K562 (cell line): ENCODE measurements around the gene PLEKHA7. TPM values are rescaled to one million over a fixed set of nuclear protein-coding genes. Genes with fewer than 3 reads are reported as not detected.

ENCODE experiments used
- ATAC-seq: fragments of 200-7000 bp; cut with Tn5 transposase; 3 replicates; pipeline ENCODE4 v1.9.1; 2020; ENCODE audit warnings: moderate library complexity
- BruUV-seq: library from RNA; stranded (reverse); fragments of 400-500 nt; replicated peaks from 2 replicates; lab custom pipeline; 2021; lab: Mats Ljungman, UMichigan
- CTCF ChIA-PET: fragments of 300-600 bp; formaldehyde crosslinking; extraction: SDS; loops from one replicate; lab custom pipeline; 2021; ENCODE audit warnings: low intra/inter-chr PET ratio; lab: Yijun Ruan, JAX
- POLR2A ChIA-PET: fragments of 300-600, 350-650 bp; sonication (Branson Sonifier 250); formaldehyde crosslinking; extraction: SDS; loops from one replicate; lab custom pipeline; 2021; ENCODE audit warnings: antibody characterized with exemption, inconsistent platforms; lab: Yijun Ruan, JAX
- DNase-seq, 4 experiments: peaks; one replicate each; pipeline versions ENCODE4 v3.0.0 to v3.0.0-alpha.2; 2011 to 2018; ENCODE audit warnings: low spot score in 3 of 4, mixed read lengths in 3 of 4; ENCODE audit errors: extremely low read depth in 1 of 4
- FAIRE-seq: peaks from 2 replicates; lab custom pipeline; 2011; peaks lifted over from hg19 to GRCh38; lab: Jason Lieb, UNC
- H2AFZ ChIP-seq: 2 replicates; pipeline ENCODE4 v1.6.0; 2011; ENCODE audit warnings: low read depth, low read length, control low read depth, inconsistent platforms
- H3K27ac ChIP-seq: fragments of 200-600 bp; 3 replicates; pipeline ENCODE4 v1.8.0; 2011; ENCODE audit warnings: low read depth, mild to moderate bottlenecking, control low read depth, inconsistent platforms, low read length, moderate library complexity, mixed read lengths; ENCODE audit errors: extremely low read depth
- H3K27me3 ChIP-seq, 2 experiments: fragments of 300-600 bp in 1 of 2; 2 replicates in 1 of 2; 3 replicates in 1 of 2; pipeline versions ENCODE4 v1.6.0 to v1.8.0; 2011; ENCODE audit warnings: inconsistent platforms in 2 of 2, low read length in 2 of 2, mild to moderate bottlenecking in 1 of 2, mixed read lengths in 1 of 2, moderate library complexity in 1 of 2; ENCODE audit not compliant: control insufficient read depth in 2 of 2, insufficient read depth in 2 of 2
- H3K36me3 ChIP-seq: fragments of 300-600 bp; 3 replicates; pipeline ENCODE4 v1.8.0; 2011; ENCODE audit warnings: mild to moderate bottlenecking, low read length, inconsistent platforms; ENCODE audit not compliant: control insufficient read depth, insufficient read depth
- H3K4me1 ChIP-seq, 2 experiments: fragments of 200-600 bp in 1 of 2; replicated peaks in 1 of 2; 2 replicates in 1 of 2; 3 replicates in 1 of 2; pipeline versions ENCODE4 v1.5.1 to v1.8.0; 2011; ENCODE audit warnings: inconsistent platforms in 2 of 2, low read length in 2 of 2, mild to moderate bottlenecking in 1 of 2, mixed read lengths in 1 of 2, moderate library complexity in 1 of 2; ENCODE audit not compliant: control insufficient read depth in 2 of 2, insufficient read depth in 2 of 2
- H3K4me2 ChIP-seq: 2 replicates; pipeline ENCODE4 v1.6.1; 2011; ENCODE audit warnings: low read length, control low read depth, inconsistent platforms, mixed read lengths; ENCODE audit not compliant: insufficient read depth
- H3K4me3 ChIP-seq: fragments of 200-600 bp; sonication (generic), shearing (Covaris generic); 2 replicates; pipeline ENCODE4 v1.5.1; 2016; ENCODE audit warnings: control low read depth, inconsistent platforms
- H3K79me2 ChIP-seq: fragments of 200-600 bp; 3 replicates; pipeline ENCODE4 v1.8.0; 2011; ENCODE audit warnings: low read length, inconsistent platforms; ENCODE audit not compliant: control insufficient read depth, insufficient read depth
- H3K9ac ChIP-seq, 2 experiments: 2 replicates each; pipeline versions ENCODE4 v1.6.0 to v1.6.1; 2011; ENCODE audit warnings: low read depth in 2 of 2, low read length in 2 of 2, control low read depth in 1 of 2, inconsistent platforms in 1 of 2, mild to moderate bottlenecking in 1 of 2, mixed read lengths in 1 of 2; ENCODE audit not compliant: insufficient read depth in 1 of 2
- H3K9me1 ChIP-seq: one replicate; pipeline ENCODE4 v1.6.0; 2011; ENCODE audit warnings: inconsistent platforms, mild to moderate bottlenecking, low read length, moderate library complexity; ENCODE audit not compliant: control insufficient read depth, insufficient read depth
- H3K9me3 ChIP-seq: replicated peaks from 2 replicates; pipeline ENCODE4 v1.5.1; 2011; ENCODE audit warnings: low read depth, low read length, inconsistent platforms; ENCODE audit not compliant: control insufficient read depth, insufficient read depth
- H4K20me1 ChIP-seq: replicated peaks from 2 replicates; pipeline ENCODE4 v1.6.1; 2011; ENCODE audit warnings: low read length, inconsistent platforms, mixed read lengths; ENCODE audit not compliant: control insufficient read depth, insufficient read depth
- BMI1 ChIP-seq: fragments of 150-350 bp; IDR thresholded peaks from 2 replicates; pipeline ENCODE4 v1.6.1; 2014; ENCODE audit warnings: low read length
- BRCA1 ChIP-seq, 2 experiments: fragments of 450-650 bp in 1 of 2; sonication (generic) in 1 of 2; formaldehyde crosslinking in 1 of 2; IDR thresholded peaks; 2 replicates each; pipeline versions ENCODE4 v1.5.0 to v1.6.1; 2017 to 2020; ENCODE audit warnings: mild to moderate bottlenecking in 1 of 2, missing genetic modification reagents in 1 of 2
- CHCHD3 ChIP-seq: fragments of 250-450 bp; sonication (Bioruptor Pico); IDR thresholded peaks from 2 replicates; pipeline ENCODE4 v2.1.2; 2022; ENCODE audit warnings: mild to moderate bottlenecking
- HSF4 ChIP-seq: fragments of 250-450 bp; sonication (Bioruptor Pico); IDR thresholded peaks from 2 replicates; pipeline ENCODE4 v2.1.2; 2022; ENCODE audit warnings: mild to moderate bottlenecking, moderate library complexity, borderline replicate concordance
- PPARD ChIP-seq: fragments of 250-450 bp; sonication (Bioruptor Pico); IDR thresholded peaks from 2 replicates; pipeline ENCODE4 v1.8.0; 2022; ENCODE audit warnings: inconsistent platforms, mild to moderate bottlenecking, moderate library complexity
- RCOR1 ChIP-seq, 2 experiments: IDR thresholded peaks; 2 replicates each; pipeline ENCODE4 v1.6.1; 2012; ENCODE audit warnings: low read depth in 2 of 2, low read length in 2 of 2, borderline replicate concordance in 1 of 2, improper control_type of control experiment in 1 of 2
- SMC3 ChIP-seq: conservative IDR thresholded peaks from 2 replicates; pipeline ENCODE4 v1.6.1; 2011; ENCODE audit warnings: low read depth, low read length, improper control_type of control experiment; ENCODE audit not compliant: insufficient read depth
- WGBS: fragments of 100-300 bp; shearing (Covaris generic); methylation state at CpG from one replicate; pipeline ENCODE4 v1.1.6; 2016; ENCODE audit warnings: low coverage, mixed read lengths; ENCODE audit not compliant: insufficient coverage; ENCODE audit errors: missing lambda C conversion rate; 5-methylcytosine and 5-hydroxymethylcytosine counted together
- in situ Hi-C: fragments of 300-500 bp; cut with MboI; formaldehyde crosslinking; loops from 4 replicates; pipeline ENCODE4 v1.15.0; 2018; ENCODE audit warnings: inconsistent platforms, mixed read lengths
- intact Hi-C: fragments of 100-400 bp; cut with micrococcal nuclease; formaldehyde crosslinking; loops from 2 replicates; pipeline ENCODE4 v1.14.2; 2022
- polyA plus RNA-seq, 8 experiments: library from polyadenylated mRNA; depleted of rRNA in 4 of 8; stranded (reverse) in 5 of 8; unstranded in 3 of 8; fragments of >200 nt; fragmentation: Nextera tagmentation in 2 of 8; fragmentation: Illumina TruSeq in 1 of 8; extraction: Ambion mirVana in 2 of 8; extraction: Trizol in 1 of 8; gene quantifications; 2 replicates each; pipeline versions ENCODE4 v1.2.1 to v1.2.3, GENCODE V29; 2011 to 2014; ENCODE audit warnings: inconsistent platforms in 1 of 8, missing spikeins in 1 of 8
- total RNA-seq, 7 experiments: library from RNA; depleted of rRNA in 6 of 7; stranded (reverse); fragments of >200 nt in 6 of 7; fragmentation: Illumina TruSeq in 2 of 7; extraction: Trizol in 2 of 7; gene quantifications; 2 replicates each; pipeline versions ENCODE4 v1.2.1 to v1.2.3, GENCODE V29; 2011 to 2021; ENCODE audit warnings: low replicate concordance in 1 of 7
- TF ChIP-seq, protein P1 (sequence below), 2 experiments: fragments of 450-650 bp; formaldehyde crosslinking in 1 of 2; IDR thresholded peaks; 2 replicates each; pipeline versions ENCODE4 v1.4.0 to v1.6.1; 2014 to 2020; ENCODE audit warnings: mild to moderate bottlenecking in 2 of 2, borderline replicate concordance in 1 of 2, low read depth in 1 of 2
- TF ChIP-seq, protein P2 (sequence below), 3 experiments: IDR thresholded peaks in 2 of 3; conservative IDR thresholded peaks in 1 of 3; 2 replicates each; pipeline ENCODE4 v1.5.1; 2011 to 2012; ENCODE audit warnings: low read length in 3 of 3, mild to moderate bottlenecking in 3 of 3, control low read depth in 2 of 3, improper control_type of control experiment in 1 of 3, inconsistent platforms in 1 of 3, low read depth in 1 of 3, mixed read lengths in 1 of 3, moderate library complexity in 1 of 3; ENCODE audit not compliant: insufficient read depth in 2 of 3

PLEKHA7 gene
- total and polyA plus RNA-seq, 9 of the 15 experiments (the other 6 are each of a cell fraction or from before 2014, with no cell fraction given): 0.06 to 0.77 (median 0.20) TPM; not detected in 1

DNA sequence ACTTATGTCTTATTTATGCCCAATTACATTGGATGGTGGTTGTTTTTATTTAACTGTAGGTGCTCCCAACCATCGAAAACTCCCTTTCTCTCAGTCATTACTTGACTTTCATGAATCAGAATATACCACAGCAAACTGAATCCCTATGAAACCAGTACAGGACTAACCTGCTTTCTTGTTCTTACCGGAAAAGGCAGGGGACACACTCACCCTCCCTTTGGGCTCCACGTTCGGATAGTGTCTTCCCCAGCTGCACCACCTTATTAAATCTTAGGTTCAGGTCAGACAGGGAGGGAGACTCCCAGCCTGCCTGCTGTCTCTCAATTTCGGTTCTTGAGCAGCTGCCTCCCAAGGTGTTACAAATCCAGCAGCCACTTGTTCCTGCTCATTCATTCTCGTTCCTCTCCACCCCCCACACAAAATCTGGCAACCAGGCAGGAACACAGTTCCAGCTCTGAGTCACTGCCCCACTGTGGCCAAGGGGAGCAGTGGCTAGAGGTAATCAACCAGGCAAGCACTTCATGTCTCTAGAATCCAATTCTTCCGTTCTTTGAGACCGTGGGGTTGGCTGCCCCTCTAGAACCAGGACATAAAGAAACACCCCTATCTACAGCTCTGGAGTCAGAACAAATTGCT is 133.0 kb downstream of the PLEKHA7 start:
- peak; percentile 92 for ATAC-seq
- BruUV-seq: no TSS peak
- in situ Hi-C loops: no loop called here
- no peak overlapping the region for H3K4me3 ChIP-seq
- H3K4me1 ChIP-seq: peaks cover 0 to 6% of the 10 kb centered on the region in 2 experiments; a peak in 2 of 5 replicates
- H3K9ac ChIP-seq: no peak overlapping the region
- DNase-seq: peak; percentile 35 to 68 (median 56)
- POLR2A ChIA-PET: no interaction called here
- H3K9me3 ChIP-seq: no peaks in the 10 kb centered on the region
- no peaks in the 10 kb centered on the region for H3K79me2 ChIP-seq
- CTCF ChIA-PET: interaction anchor here (0.6 kb wide), 1 partner anchor 61 kb away, joined by 4 read pairs; no protein-coding TSS in a partner anchor
- H3K27ac ChIP-seq: no peak overlapping the region
- FAIRE-seq: peak; percentile 46
- H4K20me1 ChIP-seq: no peaks in the 10 kb centered on the region
- H3K9me1 ChIP-seq: no peaks in the 10 kb centered on the region
- H3K36me3 ChIP-seq: no peaks in the 10 kb centered on the region
- 9% methylated on average over 8 of the region's 8 CpGs for WGBS
- H2AFZ ChIP-seq: peak overlapping the region; percentile 3; the same call in 1 of the 2 replicates
- no peak overlapping the region for H3K4me2 ChIP-seq
- H3K27me3 ChIP-seq: peaks cover 17 to 30% of the 10 kb centered on the region in 2 experiments
- intact Hi-C loops: no loop called here
- TF ChIP-seq RCOR1 (IDR thresholded peaks at IDR 0.05; ENCODE audit: borderline replicate concordance in 1 of 2, low read depth in 2 of 2, low read length in 2 of 2) (0 out of 4 replicates have a peak, but pooled peaks of 1 of the 2 experiments have one; percentile 14), HSF4 (CRISPR knock-in tag) (no peak), PPARD (CRISPR knock-in tag) (no peak), BRCA1 (IDR thresholded peaks at IDR 0.05) (no peak), BRCA1 (CRISPR knock-in tag; IDR thresholded peaks at IDR 0.05) (no peak), CHCHD3 (CRISPR knock-in tag) (no peak), SMC3 (peak; percentile 48; the same call in 1 of the 2 replicates), BMI1 (no peak)
- TF ChIP-seq, protein P1, sequence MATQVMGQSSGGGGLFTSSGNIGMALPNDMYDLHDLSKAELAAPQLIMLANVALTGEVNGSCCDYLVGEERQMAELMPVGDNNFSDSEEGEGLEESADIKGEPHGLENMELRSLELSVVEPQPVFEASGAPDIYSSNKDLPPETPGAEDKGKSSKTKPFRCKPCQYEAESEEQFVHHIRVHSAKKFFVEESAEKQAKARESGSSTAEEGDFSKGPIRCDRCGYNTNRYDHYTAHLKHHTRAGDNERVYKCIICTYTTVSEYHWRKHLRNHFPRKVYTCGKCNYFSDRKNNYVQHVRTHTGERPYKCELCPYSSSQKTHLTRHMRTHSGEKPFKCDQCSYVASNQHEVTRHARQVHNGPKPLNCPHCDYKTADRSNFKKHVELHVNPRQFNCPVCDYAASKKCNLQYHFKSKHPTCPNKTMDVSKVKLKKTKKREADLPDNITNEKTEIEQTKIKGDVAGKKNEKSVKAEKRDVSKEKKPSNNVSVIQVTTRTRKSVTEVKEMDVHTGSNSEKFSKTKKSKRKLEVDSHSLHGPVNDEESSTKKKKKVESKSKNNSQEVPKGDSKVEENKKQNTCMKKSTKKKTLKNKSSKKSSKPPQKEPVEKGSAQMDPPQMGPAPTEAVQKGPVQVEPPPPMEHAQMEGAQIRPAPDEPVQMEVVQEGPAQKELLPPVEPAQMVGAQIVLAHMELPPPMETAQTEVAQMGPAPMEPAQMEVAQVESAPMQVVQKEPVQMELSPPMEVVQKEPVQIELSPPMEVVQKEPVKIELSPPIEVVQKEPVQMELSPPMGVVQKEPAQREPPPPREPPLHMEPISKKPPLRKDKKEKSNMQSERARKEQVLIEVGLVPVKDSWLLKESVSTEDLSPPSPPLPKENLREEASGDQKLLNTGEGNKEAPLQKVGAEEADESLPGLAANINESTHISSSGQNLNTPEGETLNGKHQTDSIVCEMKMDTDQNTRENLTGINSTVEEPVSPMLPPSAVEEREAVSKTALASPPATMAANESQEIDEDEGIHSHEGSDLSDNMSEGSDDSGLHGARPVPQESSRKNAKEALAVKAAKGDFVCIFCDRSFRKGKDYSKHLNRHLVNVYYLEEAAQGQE (IDR thresholded peaks at IDR 0.05; ENCODE audit: borderline replicate concordance): peak; percentile 46; the same call in 1 of the 2 replicates
- TF ChIP-seq, protein P1 (CRISPR knock-in tag; IDR thresholded peaks at IDR 0.05; ENCODE audit: low read depth): no peak
- TF ChIP-seq, protein P2, sequence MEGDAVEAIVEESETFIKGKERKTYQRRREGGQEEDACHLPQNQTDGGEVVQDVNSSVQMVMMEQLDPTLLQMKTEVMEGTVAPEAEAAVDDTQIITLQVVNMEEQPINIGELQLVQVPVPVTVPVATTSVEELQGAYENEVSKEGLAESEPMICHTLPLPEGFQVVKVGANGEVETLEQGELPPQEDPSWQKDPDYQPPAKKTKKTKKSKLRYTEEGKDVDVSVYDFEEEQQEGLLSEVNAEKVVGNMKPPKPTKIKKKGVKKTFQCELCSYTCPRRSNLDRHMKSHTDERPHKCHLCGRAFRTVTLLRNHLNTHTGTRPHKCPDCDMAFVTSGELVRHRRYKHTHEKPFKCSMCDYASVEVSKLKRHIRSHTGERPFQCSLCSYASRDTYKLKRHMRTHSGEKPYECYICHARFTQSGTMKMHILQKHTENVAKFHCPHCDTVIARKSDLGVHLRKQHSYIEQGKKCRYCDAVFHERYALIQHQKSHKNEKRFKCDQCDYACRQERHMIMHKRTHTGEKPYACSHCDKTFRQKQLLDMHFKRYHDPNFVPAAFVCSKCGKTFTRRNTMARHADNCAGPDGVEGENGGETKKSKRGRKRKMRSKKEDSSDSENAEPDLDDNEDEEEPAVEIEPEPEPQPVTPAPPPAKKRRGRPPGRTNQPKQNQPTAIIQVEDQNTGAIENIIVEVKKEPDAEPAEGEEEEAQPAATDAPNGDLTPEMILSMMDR (IDR thresholded peaks at IDR 0.05 in 2 of 3, conservative IDR thresholded peaks at IDR 0.05 in 1 of 3; ENCODE audit: insufficient read depth in 2 of 3, low read depth in 1 of 3, low read length in 3 of 3): peak; percentile 55 to 65 (median 60)
